ENCODE results near the gene DSCAM. TPM values are rescaled to one million over a fixed set of nuclear protein-coding genes. Genes with fewer than 3 reads are reported as not detected.

The DSCAM gene
- total RNA-seq, 4 donors from 2014 or later: 0.19 TPM; not detected in 3

- Histone ChIP-seq H3K27me3 (no peaks in the 10 kb centered on the region), H3K4me1 (no peaks in the 10 kb centered on the region), H3K4me3 (no peak overlapping the region), H3K36me3 (no peaks in the 10 kb centered on the region), H3K9me3 (no peaks in the 10 kb centered on the region), H3K27ac (no peak overlapping the region)
- no peak for DNase-seq
- no peak for TF ChIP-seq POLR2A (IDR thresholded peaks at IDR 0.05)
- TF ChIP-seq CTCF (IDR thresholded peaks at IDR 0.05): no peak
These were observed 465.8 kb downstream of the DSCAM start for GRCh38 chr21:40381111-40381510.

- DNase-seq: no peak
- Histone ChIP-seq H3K4me3 (no peak overlapping the region), H3K27ac (no peak overlapping the region), H3K27me3 (no peaks in the 10 kb centered on the region), H3K9me3 (no peaks in the 10 kb centered on the region), H3K36me3 (no peaks in the 10 kb centered on the region), H3K4me1 (no peaks in the 10 kb centered on the region)
- TF ChIP-seq POLR2A (IDR thresholded peaks at IDR 0.05) (no peak), CTCF (IDR thresholded peaks at IDR 0.05) (no peak)
These were observed 466.8 kb downstream of the DSCAM start for GRCh38 chr21:40379881-40380810.

GRCh38 chr21:40377135-40377534, 469.8 kb downstream of the DSCAM start:
- Histone ChIP-seq H3K4me3 (no peak overlapping the region), H3K9me3 (no peaks in the 10 kb centered on the region), H3K36me3 (no peaks in the 10 kb centered on the region), H3K27me3 (no peaks in the 10 kb centered on the region), H3K27ac (no peak overlapping the region), H3K4me1 (no peaks in the 10 kb centered on the region)
- DNase-seq: no peak
- TF ChIP-seq POLR2A (IDR thresholded peaks at IDR 0.05): no peak

- Histone ChIP-seq H3K36me3 (no peaks in the 10 kb centered on the region), H3K9me3 (no peaks in the 10 kb centered on the region), H3K27ac (no peak overlapping the region), H3K27me3 (no peaks in the 10 kb centered on the region), H3K4me3 (no peak overlapping the region), H3K4me1 (no peaks in the 10 kb centered on the region)
- no peak for DNase-seq
- TF ChIP-seq POLR2A (IDR thresholded peaks at IDR 0.05): no peak
- TF ChIP-seq CTCF (IDR thresholded peaks at IDR 0.05): no peak
These were observed 473.2 kb downstream of the DSCAM start for GRCh38 chr21:40373761-40374160.

GRCh38 chr21:40372506-40372905, 474.5 kb downstream of the DSCAM start:
- no peak for DNase-seq
- Histone ChIP-seq H3K27ac (no peak overlapping the region), H3K4me1 (no peaks in the 10 kb centered on the region), H3K9me3 (no peaks in the 10 kb centered on the region), H3K4me3 (no peak overlapping the region), H3K36me3 (no peaks in the 10 kb centered on the region), H3K27me3 (no peaks in the 10 kb centered on the region)
- TF ChIP-seq POLR2A (IDR thresholded peaks at IDR 0.05) (no peak), CTCF (IDR thresholded peaks at IDR 0.05) (no peak)

GRCh38 chr21:40371329-40371728, 475.6 kb downstream of the DSCAM start:
- Histone ChIP-seq H3K4me1 (no peaks in the 10 kb centered on the region), H3K27me3 (no peaks in the 10 kb centered on the region), H3K4me3 (no peak overlapping the region), H3K9me3 (no peaks in the 10 kb centered on the region), H3K36me3 (no peaks in the 10 kb centered on the region), H3K27ac (no peak overlapping the region)
- DNase-seq: no peak
- TF ChIP-seq POLR2A (IDR thresholded peaks at IDR 0.05) (no peak), CTCF (IDR thresholded peaks at IDR 0.05) (no peak)

Data from Peyer's patch (tissue), 4 donors.